ENCODE results near the gene PLAC1. TPM values are rescaled to one million over a fixed set of nuclear protein-coding genes. Genes with fewer than 3 reads are reported as not detected.

PLAC1 gene
- total RNA-seq, 4 donors from 2014 or later, result not detected

DNA sequence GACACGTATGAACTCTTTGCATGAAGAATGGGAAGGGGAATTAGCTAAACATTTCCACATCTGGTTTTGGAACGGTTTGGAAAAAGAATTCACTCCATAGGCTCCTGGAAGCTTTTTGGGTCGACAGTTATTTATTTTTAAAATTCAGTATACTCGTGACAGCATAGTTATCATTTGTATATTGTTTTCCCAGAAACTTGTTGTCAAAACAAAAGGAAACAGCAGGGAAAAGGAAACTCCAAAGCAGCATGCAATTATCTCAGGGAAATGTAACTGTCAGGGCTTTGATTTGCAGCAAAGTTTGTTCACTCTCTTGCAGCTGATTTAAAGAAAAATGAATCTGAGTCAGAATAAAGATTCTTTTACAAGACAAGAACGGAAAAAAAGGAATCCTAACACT lies 86.5 kb downstream of the PLAC1 start:
- Histone ChIP-seq H3K9me3 (no peaks in the 10 kb centered on the region), H3K27ac (no peak overlapping the region), H3K27me3 (no peaks in the 10 kb centered on the region), H3K36me3 (no peaks in the 10 kb centered on the region), H3K4me1 (no peaks in the 10 kb centered on the region), H3K4me3 (no peak overlapping the region)
- TF ChIP-seq, protein P1, sequence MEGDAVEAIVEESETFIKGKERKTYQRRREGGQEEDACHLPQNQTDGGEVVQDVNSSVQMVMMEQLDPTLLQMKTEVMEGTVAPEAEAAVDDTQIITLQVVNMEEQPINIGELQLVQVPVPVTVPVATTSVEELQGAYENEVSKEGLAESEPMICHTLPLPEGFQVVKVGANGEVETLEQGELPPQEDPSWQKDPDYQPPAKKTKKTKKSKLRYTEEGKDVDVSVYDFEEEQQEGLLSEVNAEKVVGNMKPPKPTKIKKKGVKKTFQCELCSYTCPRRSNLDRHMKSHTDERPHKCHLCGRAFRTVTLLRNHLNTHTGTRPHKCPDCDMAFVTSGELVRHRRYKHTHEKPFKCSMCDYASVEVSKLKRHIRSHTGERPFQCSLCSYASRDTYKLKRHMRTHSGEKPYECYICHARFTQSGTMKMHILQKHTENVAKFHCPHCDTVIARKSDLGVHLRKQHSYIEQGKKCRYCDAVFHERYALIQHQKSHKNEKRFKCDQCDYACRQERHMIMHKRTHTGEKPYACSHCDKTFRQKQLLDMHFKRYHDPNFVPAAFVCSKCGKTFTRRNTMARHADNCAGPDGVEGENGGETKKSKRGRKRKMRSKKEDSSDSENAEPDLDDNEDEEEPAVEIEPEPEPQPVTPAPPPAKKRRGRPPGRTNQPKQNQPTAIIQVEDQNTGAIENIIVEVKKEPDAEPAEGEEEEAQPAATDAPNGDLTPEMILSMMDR (IDR thresholded peaks at IDR 0.05), result no peak
- TF ChIP-seq POLR2A (IDR thresholded peaks at IDR 0.05), result no peak
- TF ChIP-seq POLR2AphosphoS5 (IDR thresholded peaks at IDR 0.05), result no peak
- no peak for TF ChIP-seq EP300 (IDR thresholded peaks at IDR 0.05)
- 23% methylated on average over 5 of the region's 5 CpGs for WGBS
- DNase-seq (ENCODE audit: low spot score in 2 of 2), result no peak

DNA sequence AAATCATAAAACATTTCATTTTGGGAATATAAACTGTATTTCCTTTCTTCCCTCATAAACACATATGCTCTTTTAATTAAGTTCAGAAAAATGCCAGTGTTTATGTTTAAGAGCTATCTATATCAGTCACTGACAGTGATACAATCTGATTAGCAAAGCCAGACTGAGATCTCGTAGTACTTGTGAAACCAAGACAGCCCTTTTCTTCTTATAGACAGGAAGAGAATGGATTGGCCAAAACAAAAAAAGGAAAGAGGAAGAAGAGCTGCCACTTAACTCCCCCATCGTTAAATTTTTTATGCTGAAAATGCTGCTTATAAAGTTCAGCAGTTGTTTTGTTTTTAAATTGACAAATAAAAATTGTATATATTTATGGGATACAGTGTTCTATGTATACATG lies 87.4 kb downstream of the PLAC1 start:
- Histone ChIP-seq H3K27me3 (no peaks in the 10 kb centered on the region), H3K9me3 (no peaks in the 10 kb centered on the region), H3K4me1 (no peaks in the 10 kb centered on the region), H3K27ac (no peak overlapping the region), H3K4me3 (no peak overlapping the region), H3K36me3 (no peaks in the 10 kb centered on the region)
- DNase-seq (ENCODE audit: low spot score in 2 of 2), result no peak
- TF ChIP-seq EP300 (IDR thresholded peaks at IDR 0.05) (no peak), POLR2A (IDR thresholded peaks at IDR 0.05) (no peak), POLR2AphosphoS5 (IDR thresholded peaks at IDR 0.05) (no peak)
- TF ChIP-seq, protein P1 (IDR thresholded peaks at IDR 0.05), result no peak
- WGBS, result 44% methylated on average over 2 of the region's 2 CpGs

DNA sequence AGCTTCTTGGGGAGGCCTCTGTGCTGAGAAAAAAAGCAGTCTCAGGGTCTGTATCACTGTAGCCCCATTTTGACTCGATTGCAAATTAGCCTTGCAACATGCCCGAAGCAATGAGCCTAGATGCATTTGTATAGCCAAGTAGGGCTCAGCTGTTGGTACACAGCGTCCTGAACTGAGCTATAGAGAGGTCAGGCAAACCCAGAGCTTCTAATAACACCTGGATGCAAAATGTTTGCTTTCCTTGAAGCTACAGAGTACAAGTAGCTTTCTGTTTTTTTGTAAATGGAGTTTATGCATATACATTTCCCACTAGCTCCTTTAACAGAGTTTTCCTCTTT lies 87.8 kb downstream of the PLAC1 start:
- no peak overlapping the region for H3K27ac ChIP-seq
- no peaks in the 10 kb centered on the region for H3K9me3 ChIP-seq
- H3K36me3 ChIP-seq, result no peaks in the 10 kb centered on the region
- WGBS, result 42% methylated on average over 3 of the region's 3 CpGs
- H3K27me3 ChIP-seq, result no peaks in the 10 kb centered on the region
- no peak overlapping the region for H3K4me3 ChIP-seq
- DNase-seq (ENCODE audit: low spot score in 2 of 2), result no peak
- no peaks in the 10 kb centered on the region for H3K4me1 ChIP-seq
- TF ChIP-seq POLR2A (IDR thresholded peaks at IDR 0.05), result no peak
- TF ChIP-seq, protein P1 (IDR thresholded peaks at IDR 0.05), result no peak
- TF ChIP-seq POLR2AphosphoS5 (IDR thresholded peaks at IDR 0.05), result no peak
- no peak for TF ChIP-seq EP300 (IDR thresholded peaks at IDR 0.05)

DNA sequence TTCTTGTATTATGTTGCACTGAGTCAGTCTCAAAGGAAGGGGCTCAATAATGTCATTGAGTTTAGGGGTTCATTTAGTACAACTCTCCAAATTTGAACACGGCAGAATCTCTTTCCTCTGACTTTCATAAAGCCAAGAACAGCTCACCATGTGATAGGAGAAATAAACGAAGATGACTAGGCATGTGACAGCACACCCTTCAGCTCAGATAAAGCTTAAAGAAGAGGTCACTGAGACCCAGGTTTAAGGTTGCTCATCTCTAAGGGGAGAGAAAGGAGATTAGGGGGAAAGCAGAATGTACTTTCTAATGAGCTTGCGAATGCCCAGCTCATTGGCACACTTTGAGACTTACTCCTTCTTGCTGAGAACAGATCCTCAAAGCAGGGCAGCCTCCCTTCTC lies 89.0 kb downstream of the PLAC1 start:
- no peak for TF ChIP-seq EP300 (IDR thresholded peaks at IDR 0.05)
- TF ChIP-seq, protein P1 (IDR thresholded peaks at IDR 0.05), result no peak
- Histone ChIP-seq H3K27ac (no peak overlapping the region), H3K36me3 (no peaks in the 10 kb centered on the region), H3K4me1 (no peaks in the 10 kb centered on the region), H3K4me3 (no peak overlapping the region), H3K27me3 (no peaks in the 10 kb centered on the region), H3K9me3 (no peaks in the 10 kb centered on the region)
- no peak for DNase-seq (ENCODE audit: low spot score in 2 of 2)
- WGBS, result 68% methylated on average over 3 of the region's 3 CpGs

DNA sequence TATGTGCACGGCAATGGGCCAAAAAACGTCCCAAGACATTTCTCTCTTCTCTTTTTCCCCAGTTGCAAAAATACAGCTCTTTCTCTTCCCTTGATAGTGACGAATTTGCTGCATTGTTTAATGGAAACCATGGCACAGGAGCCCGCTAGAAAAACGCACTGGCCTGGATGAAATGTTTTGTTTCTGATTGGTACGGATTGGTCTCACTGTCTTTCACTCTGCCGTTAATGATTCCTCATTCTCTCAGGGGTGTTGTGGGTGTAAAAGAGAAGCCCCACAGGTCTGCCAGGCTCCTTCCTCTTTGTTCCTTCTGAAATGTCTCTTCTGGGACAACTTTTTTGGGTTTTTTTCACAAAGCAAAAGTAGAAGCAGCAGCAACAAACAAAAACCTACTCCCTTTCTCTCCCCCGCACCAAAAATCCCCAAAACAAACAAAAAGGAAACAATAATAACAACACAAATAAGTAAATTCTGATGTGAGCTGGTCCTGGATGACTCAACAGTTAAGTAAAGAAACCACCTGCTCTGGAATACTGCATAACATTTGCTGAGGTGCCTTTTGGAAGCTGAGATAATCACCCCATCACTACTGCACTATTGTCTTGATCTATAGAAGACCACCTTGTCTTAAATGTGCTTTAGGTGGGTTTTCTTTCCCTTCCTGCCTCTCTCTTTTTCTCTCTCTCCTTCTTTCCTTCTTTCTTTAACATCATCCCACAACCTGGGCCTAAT lies 89.8 kb downstream of the PLAC1 start:
- Histone ChIP-seq H3K4me3 (no peak overlapping the region), H3K27ac (no peak overlapping the region), H3K9me3 (no peaks in the 10 kb centered on the region), H3K4me1 (no peaks in the 10 kb centered on the region), H3K36me3 (no peaks in the 10 kb centered on the region), H3K27me3 (no peaks in the 10 kb centered on the region)
- WGBS, result 69% methylated on average over 8 of the region's 8 CpGs
- TF ChIP-seq, protein P1 (IDR thresholded peaks at IDR 0.05), result no peak
- no peak for TF ChIP-seq EP300 (IDR thresholded peaks at IDR 0.05)
- no peak for TF ChIP-seq POLR2A (IDR thresholded peaks at IDR 0.05)
- TF ChIP-seq POLR2AphosphoS5 (IDR thresholded peaks at IDR 0.05), result no peak
- no peak for DNase-seq (ENCODE audit: low spot score in 2 of 2)
